HG03469 (cell line): ENCODE measurements around the gene NOL4L.

Experiments used
- ATAC-seq: cut with Tn5 transposase; IDR thresholded peaks from one replicate; pipeline ENCODE4 v1.9.1; 2021; ENCODE audit warnings: mild to moderate bottlenecking, moderate library complexity, moderate number of reproducible peaks; ENCODE audit not compliant: unreplicated experiment

NOL4L gene, protein sequence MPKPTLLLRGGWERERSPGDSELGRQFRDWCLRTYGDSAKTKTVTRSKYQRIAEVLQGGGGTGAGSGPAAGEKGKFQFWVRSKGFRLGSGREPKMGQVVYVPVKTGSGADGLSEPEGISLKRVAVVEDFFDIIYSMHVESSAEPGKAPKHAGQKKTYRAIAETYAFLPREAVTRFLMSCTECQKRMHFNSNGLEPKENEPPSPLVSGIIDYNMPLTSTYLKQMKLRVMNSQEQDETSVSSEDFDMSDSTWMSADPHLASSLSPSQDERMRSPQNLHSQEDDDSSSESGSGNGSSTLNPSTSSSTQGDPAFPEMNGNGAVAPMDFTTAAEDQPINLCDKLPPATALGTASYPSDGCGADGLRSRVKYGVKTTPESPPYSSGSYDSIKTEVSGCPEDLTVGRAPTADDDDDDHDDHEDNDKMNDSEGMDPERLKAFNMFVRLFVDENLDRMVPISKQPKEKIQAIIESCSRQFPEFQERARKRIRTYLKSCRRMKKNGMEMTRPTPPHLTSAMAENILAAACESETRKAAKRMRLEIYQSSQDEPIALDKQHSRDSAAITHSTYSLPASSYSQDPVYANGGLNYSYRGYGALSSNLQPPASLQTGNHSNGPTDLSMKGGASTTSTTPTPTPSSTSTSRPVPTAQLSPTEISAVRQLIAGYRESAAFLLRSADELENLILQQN

GRCh38 chr20:32585011-32585585 lies at the start of gene NOL4L:
Gene NOL4L (minus strand): TSS chr20:32585333. CDS start chr20:32584890, 443 bp downstream.
- no peak for ATAC-seq

DNA sequence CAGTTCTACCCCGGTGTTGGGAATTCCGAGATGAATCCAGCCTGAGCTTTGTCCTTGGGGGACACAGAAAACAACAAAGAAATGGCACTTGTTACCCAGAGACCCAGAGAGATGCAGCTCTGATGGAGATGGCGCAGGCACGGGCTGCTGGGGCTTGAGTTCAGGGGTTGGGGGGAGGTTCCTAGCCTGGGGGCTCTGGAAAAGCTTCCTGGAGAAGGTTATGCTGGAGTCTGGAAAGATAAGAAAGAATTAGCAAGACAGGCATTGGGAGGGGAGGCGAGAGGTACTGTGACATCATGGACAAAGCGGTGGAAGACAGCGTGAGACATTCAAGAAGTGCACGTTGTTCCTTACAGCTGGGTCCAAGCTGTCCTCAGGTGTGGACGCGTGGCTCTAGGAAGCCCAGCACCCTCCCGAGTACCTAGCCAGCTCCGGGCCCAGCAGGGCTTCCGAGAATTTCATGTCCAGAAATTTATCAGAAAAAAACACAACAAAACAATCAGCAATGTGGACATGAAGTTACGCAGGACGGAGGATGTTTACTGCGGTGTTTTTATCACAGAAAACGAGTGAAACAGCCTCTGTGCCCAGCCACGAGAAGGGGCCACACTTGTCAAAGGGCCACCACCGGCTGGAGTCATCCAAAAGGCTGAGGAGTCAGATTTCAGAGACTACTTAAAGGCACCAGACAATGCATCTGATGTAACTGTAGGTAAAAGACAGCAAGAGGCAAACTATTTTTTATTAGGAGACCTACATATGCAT lies 49.1 kb upstream of the NOL4L start:
- ATAC-seq, result no peak

GRCh38 chr20:32632461-32633354 lies 47.6 kb upstream of the NOL4L start:
- no peak for ATAC-seq

GRCh38 chr20:32631933-32632460 lies 46.9 kb upstream of the NOL4L start:
- no peak for ATAC-seq

- ATAC-seq, result no peak
Observed at GRCh38 chr20:32629813-32630212, 44.7 kb upstream of the NOL4L start.

GRCh38 chr20:32628960-32629530 lies 43.9 kb upstream of the NOL4L start:
- no peak for ATAC-seq

GRCh38 chr20:32626859-32627636 lies 41.9 kb upstream of the NOL4L start:
- ATAC-seq, result no peak

DNA sequence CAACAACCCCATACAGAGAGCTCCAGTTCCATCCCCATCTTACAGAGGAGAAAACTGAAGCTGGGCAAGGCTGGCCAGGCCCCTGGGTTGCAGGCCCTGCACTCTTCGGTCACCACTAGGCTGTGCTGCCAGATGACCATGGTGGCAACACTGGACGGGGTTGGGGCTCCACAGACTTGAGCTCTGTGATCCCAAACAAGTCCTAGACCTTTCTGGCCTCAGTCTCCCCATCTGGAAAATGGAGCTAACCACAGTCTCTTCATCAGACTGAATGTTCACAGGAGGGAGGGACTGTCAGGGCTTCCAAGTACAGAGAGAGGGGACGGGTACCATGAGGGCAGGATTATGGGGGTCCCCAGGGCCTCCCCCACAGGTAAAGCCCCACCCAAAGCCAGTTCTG lies 41.3 kb upstream of the NOL4L start:
- ATAC-seq, result no peak

- no peak for ATAC-seq
Observed at GRCh38 chr20:32625996-32626395, 40.9 kb upstream of the NOL4L start.

GRCh38 chr20:32624687-32625345 lies 39.7 kb upstream of the NOL4L start:
- ATAC-seq, result no peak

DNA sequence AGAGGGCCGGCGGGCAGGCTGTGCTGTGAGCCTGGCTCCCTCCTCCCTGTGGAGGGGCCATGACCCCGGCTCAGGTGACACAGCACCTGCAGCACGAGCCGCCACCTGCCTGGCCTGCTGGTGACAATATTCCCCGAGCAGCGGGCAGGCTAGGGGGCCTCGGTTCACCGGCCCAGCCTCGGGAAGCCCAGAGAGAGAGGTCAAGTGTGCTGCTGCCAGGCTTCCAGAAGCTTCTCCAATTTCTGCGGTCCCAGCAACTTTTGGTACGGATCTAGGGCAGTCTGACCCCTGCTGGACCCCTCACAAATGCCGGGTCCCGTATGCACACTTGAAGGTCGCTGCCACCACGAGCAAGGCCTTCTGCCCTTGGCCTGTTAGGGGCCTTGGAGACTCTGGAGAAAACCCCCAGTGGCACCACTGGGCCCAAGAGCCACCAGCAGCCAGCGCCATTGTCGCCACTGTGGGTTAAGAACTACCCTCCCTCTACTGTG lies 38.6 kb upstream of the NOL4L start:
- no peak for ATAC-seq

DNA sequence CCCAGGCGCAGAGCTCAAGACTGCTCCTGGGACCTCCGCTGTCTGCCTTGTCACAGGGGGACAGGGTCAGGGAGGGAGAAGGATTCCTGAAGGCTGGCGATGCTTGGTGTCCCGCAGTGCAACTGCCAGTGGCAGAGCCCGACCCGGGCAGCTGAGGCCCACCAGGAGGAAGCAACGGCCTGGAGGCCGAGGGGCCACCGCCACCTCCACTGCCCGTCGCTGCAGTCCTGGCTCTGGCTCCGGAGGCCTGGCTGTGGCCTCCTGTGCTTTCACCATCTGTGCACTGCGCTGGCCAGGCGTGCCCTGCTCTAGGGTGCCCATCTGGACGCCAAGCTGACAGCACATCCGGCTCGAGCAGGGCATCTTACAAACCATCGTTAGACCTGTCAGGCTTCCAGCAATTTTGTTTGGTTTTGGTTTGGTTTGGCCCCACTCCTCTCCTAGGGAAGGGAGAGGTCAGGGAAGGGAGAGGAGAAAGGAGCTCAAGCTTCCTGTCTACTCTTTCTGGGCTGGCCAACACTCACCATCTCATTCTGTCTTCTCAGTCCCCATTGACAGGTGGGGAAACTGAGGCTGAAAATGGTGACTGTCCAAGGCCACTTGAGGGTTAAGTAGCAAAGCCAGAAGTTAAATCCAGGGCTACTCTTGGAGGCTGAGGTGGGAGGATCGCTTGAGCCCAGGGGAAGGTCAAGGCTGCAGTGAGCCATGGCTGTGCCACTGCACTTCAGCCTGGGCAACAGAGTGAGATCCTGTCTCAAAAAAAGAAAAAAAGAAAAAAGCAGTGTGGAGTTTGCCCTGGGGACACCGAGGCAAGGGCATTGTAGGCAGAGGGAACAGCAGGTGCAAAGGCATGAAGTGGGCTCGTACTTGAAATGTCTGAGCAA lies 37.7 kb upstream of the NOL4L start:
- no peak for ATAC-seq

GRCh38 chr20:32621891-32622584 lies 36.9 kb upstream of the NOL4L start:
- no peak for ATAC-seq

DNA sequence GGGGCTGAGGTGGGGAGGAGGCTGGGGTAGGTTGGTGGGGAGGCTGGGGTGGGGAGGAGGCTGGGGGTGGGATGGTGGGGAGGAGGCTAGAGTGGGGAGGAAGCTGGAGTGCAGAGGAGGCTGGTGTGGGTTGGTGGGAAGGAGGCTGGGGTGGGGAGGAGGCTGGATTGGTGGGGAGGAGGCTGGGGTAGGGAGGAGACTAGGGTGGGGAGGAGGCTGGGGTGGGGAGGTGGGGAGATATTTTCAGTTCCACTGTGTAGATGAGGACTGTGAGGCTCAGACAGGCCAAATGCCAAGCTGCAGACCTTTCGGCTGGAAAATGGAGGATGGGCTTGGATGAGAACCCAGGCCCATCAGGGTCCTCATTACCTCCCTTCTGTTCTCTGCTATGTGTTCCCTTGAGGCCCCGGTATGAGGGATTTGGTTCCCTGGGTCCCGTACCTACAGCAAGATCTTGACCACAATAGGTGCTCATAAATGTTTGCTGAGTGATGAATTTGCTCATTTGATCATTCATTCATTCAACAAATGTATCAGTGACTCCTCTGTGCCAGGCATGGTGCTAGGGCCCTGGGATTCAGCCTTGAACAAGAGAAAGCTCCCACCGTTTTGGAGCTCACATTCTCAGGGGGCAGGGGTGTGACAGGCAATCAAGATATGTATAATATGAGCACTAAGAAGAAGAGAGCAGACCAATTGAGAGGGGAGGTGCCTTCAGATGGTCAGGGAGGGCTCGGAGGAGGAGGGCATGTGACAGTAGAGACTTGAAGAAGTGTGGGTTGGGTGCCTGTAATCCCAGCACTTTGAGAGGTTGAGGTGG lies 36.1 kb upstream of the NOL4L start:
- ATAC-seq, result no peak

DNA sequence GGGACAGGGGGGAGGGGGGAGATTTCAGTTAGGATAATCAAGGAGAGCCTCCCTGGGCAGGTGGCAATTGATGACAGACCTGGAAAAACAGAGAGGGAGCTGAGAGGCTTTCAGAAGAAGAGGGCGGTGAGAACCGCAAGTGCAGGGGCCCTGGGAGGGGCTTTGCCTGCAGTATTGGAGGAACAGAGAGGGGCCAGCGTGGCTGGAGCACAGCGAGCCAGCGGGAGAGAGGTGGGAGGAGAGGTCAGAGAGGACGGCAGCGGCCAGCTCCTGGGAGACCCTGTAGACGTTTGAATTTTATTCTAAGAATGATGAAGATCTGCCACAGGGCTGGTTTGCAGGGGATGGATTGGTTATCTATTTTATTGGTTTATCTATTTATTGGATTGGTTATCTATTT lies 34.5 kb upstream of the NOL4L start:
- ATAC-seq, result no peak

DNA sequence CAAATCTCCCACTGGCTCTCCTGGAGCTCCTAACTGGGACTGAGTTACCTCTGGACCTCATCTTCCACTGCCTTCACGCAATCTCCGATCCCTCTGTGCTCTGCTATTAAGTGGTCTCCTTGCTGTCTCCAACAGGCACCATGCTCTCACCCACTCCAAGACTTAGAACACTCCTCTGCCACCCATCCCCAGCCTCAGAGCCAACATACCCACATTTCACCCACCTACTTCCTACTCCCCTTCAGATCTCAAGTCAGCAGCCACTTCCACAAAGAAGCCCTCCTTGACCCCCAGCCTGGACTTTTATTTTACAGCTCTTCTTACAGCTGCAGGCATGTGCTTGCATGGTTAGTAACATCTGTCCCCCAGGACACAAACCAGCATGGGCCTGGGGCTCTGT lies 29.6 kb upstream of the NOL4L start:
- ATAC-seq, result no peak
